Ureter (tissue), 1 donor: Measurements from ENCODE around the gene OPN1LW. TPM values are rescaled to one million over a fixed set of nuclear protein-coding genes. Genes with fewer than 3 reads are reported as not detected.
"Not testable (repeated sequence)": the region's sequence is repeated elsewhere in the genome, so short reads cannot be mapped to it uniquely, and the experiment has no call there.

Experiments
- DNase-seq: peaks from one replicate; pipeline ENCODE4 v3.0.0-alpha.2; 2020; ENCODE audit warnings: low spot score
- total RNA-seq: library from RNA; stranded (reverse); gene quantifications from one replicate; pipeline ENCODE4 v1.2.4, GENCODE V29; 2023
- donor health status: DM: yes; HTN: yes; CAD: no.

OPN1LW gene
- not detected for total RNA-seq

DNA sequence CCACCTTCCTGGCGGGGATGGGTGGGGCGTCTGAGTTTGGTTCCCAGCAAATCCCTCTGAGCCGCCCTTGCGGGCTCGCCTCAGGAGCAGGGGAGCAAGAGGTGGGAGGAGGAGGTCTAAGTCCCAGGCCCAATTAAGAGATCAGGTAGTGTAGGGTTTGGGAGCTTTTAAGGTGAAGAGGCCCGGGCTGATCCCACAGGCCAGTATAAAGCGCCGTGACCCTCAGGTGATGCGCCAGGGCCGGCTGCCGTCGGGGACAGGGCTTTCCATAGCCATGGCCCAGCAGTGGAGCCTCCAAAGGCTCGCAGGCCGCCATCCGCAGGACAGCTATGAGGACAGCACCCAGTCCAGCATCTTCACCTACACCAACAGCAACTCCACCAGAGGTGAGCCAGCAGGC lies at the start of gene OPN1LW:
OPN1LW (plus strand) TSS at position 234 of the 400 bp plus-strand sequence; CDS start at position 275, 41 bp downstream.
- DNase-seq: not testable (repeated sequence)

DNA sequence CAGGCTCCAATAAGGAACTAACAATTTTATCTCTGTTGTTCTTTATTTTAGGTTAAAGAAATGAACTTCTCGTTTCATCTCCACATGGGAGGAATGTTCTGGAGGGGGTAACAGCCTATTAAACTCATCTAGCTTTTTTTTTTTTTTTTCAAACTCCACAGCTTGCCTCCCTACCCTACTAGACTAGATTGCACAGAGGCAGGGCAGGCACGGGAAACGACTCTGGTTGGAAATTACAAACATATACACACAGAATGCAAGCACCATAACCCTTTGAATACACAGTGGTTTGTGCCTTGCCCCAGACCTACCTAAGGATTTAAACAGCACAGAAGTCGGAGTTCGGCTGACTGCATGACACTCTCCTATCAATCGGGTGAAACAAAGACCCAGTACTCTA lies 49.2 kb upstream of the OPN1LW start:
- no peak for DNase-seq

GRCh38 chrX:154096140-154097002 lies 47.7 kb upstream of the OPN1LW start:
- no peak for DNase-seq

DNA sequence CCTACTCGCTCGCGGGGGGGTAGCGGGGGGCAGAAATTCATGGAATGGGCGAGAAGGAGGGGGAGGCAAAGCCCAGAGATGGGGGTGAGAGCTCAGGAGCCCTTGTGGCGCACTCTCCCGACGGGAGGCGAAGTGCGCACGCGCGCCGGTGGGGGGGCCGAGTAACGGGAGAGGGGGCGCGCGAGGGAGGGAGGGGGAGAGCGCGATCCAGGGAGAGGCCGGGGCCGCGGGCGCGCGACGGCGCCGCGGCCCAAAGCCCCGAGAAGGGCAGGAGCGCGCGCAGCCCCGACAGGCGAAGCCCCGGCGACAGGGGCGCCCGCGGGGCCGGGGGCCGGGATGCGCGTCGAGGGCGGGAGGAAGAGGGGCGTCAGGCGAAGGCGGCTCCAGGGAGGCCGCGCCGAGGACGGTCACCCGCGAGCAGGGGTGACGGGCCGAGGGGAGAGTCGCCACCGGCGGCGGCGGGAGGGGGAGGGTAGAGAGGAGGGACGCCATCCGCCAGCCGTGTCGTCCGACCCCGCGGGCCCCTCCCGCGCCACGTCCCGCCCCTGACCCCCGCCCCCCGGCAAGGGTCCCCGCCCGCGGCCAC lies 46.9 kb upstream of the OPN1LW start:
- peak; percentile 75 for DNase-seq

DNA sequence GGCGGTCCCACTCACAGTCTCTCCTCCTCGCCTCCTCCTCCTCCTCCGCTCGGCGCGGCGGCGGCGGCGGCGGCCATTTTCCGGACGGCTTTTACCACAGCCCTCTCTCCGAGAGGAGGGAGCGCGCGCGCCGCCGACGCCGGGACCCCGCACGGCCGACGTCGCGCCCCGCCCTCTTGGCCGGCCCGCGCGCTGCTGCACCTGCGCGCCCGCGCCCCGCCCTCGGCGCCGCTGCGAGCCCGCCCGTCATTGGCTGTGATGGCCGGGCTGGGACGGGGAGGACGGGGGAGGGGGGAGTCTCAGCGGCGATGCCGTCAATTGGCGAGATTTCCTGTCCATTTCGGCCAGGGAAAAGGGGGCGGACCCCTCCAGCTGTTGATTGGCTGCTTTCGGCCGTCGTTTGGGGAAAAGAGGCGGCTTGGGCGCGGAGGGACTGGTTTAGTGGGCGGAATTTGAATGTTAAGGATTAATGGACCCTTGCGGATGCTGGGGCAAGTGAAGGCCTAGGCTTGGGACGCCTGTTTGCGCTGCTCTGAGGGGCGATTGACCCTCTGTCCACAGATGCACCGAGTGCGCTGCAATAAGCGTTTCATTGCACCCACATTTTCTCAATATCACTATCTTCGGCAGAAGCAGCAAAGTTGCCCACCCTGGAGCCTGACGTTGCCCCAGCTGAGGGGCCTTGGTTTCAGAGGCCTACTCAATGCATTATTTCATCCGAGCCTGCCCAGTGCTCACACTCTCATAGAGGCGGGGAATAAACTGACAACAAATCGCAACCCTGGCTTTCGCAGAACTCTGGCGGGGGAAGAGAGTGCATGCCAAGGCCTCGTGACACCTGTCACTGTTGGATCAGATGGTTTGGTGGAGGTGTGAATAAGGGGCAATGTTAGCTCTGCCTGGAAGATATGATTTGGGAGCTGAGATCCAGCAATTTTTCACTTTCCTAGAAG lies 46.2 kb upstream of the OPN1LW start, which contains the start of gene MECP2:
MECP2 (minus strand) TSS at position 129 of the 953 bp plus-strand sequence.
- peak; percentile 93 for DNase-seq

GRCh38 chrX:154098551-154098950 lies 45.5 kb upstream of the OPN1LW start:
- no peak for DNase-seq

- DNase-seq: no peak
These were observed 30.3 kb upstream of the OPN1LW start for GRCh38 chrX:154113729-154114128.

DNA sequence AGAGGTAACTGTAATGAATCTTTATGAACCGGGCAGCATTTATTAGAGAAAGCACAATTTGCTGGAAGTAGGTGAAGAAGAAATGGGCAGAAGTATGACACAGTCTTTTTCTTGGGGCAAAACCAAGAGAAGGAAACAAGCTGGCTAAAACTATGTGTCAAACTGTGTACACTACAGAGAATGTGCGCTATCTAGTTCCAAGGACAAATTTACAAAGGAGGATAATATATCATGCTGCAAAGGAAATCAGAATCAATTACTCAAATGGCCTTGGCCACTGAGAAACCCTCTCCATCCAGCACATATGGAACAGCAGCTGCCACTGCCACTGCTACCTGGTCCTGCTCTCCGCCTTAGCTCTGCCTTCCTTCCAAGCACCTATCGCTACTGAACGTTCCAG lies 29.4 kb upstream of the OPN1LW start:
- no peak for DNase-seq

GRCh38 chrX:154115071-154115470 lies 29.0 kb upstream of the OPN1LW start:
- DNase-seq: no peak

GRCh38 chrX:154115750-154116149 lies 28.3 kb upstream of the OPN1LW start:
- DNase-seq: no peak

DNA sequence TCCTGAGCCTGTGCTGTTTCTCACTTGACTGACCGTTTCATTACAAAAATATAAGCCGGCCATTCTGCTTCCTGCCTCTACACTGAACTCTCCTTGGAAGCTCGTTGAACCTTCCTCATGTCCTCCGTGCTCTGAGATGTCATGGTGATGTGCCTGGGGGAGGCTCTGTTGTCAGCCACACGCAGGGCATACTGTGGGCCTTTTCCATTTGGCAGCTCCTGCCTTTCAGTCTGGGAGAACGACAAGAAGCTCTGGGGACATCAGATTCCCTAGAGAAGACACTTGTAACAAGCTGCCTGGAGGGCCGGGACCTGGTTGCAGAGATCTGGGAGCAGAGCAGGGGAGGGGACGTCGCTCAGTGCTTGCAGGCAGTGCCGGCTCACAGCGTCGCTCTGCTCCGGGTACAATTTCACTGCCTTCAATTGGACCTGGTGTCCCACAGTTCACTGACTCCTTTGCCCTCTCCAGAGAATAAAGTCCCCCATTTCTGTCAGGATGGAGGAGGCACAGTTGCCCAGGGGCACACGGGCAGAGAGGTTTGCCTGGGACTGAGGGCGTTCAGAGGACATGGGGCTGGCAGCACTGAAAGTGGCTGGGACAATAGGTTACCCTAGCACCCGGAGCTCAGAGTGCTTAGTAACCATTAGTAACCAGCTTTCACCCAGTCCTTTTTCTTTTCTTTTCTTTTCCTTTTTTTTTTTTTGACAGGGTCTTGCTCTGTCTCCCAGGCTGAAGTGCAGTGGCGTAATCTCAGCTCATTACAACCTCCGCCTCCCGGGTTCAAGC lies 27.4 kb upstream of the OPN1LW start:
- DNase-seq: no peak

DNA sequence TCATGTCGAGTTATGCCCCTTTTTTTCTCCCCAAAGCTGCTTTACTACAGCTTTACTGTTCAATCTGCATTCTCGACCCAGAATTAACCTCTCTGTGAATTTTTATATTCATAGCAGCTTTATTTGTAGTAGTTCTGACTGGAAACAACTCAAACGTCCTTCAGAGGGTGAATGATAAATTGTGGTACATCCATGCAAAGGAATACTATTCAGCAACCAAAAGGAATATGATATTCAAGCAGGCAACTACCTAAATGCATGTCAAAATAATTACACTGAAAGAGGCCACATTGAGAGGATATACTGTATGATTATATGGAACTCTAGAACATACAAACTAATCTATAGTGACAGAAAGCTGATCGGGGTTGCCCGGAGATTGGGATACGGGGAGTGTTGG lies 26.5 kb upstream of the OPN1LW start:
- DNase-seq: no peak

GRCh38 chrX:154120567-154120966 lies 23.5 kb upstream of the OPN1LW start:
- DNase-seq: no peak

GRCh38 chrX:154121207-154121606 lies 22.8 kb upstream of the OPN1LW start:
- DNase-seq: no peak

- peak; percentile 55 for DNase-seq
These were observed 22.1 kb upstream of the OPN1LW start for GRCh38 chrX:154121961-154122360.

GRCh38 chrX:154123241-154124219 lies 20.5 kb upstream of the OPN1LW start:
- DNase-seq: no peak

DNA sequence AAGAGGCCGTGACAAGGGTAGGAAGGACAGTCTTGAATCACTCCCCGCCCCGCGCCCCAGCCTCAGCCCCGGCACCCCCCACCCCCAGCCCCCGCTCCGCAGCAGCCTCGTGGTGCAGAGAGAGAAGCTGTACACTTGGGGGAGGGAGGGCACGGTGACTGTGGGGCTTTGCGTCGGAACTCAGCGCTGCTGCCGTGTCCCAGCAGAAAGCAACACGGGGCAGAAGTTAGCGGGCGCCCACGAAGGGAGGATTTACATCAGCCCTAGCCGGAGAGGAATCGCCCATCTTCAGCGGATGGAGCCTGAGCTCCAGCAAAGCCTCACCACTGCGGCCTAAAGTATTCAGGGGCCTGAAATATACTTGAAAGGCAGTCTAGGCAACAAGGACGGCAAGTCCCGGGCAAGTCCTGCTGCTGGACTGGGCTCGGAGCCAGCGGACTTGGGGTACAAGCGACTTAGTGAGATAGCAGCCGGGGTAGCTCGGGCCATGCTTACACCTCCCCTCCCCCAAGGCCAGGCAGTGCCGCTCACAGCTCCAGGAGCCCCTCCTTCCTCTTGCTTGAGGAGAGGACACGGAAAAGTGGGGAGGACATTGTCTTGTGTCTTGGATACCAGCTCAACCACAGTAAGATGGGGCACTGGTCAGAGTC lies 18.5 kb upstream of the OPN1LW start:
- no peak for DNase-seq

- DNase-seq: no peak
These were observed 17.9 kb upstream of the OPN1LW start for GRCh38 chrX:154126101-154126500.

- DNase-seq: no peak
These were observed 12.1 kb upstream of the OPN1LW start for GRCh38 chrX:154131955-154132354.
